Activated naive CD4-positive, alpha-beta T cell treated with anti-CD3 and anti-CD28 coated beads, Interleukin-2, amount 10 ng/mL, durations not matched to agents 7 days and 5 days (primary cell): Measurements from ENCODE around the gene ESRRB.

Source experiments
- CTCF ChIA-PET: fragments of 350-600 bp; sonication (Branson Sonifier 250); formaldehyde crosslinking; loops from one replicate; lab custom pipeline; 2021; ENCODE audit warnings: antibody characterized with exemption; lab: Charles Lee
- DNase-seq: peaks from one replicate; pipeline ENCODE4 v3.0.0-alpha.2; 2020
- H3K27ac Mint-ChIP-seq: one replicate; pipeline ENCODE4 v1.8.0; 2021; ENCODE audit warnings: mild to moderate bottlenecking, moderate library complexity, mixed read lengths
- H3K27me3 Mint-ChIP-seq: one replicate; pipeline ENCODE4 v1.8.0; 2021; ENCODE audit warnings: mild to moderate bottlenecking, mixed read lengths
- H3K36me3 Mint-ChIP-seq: one replicate; pipeline ENCODE4 v1.8.0; 2021; ENCODE audit warnings: mixed read lengths
- H3K4me1 Mint-ChIP-seq: one replicate; pipeline ENCODE4 v1.8.0; 2021; ENCODE audit warnings: mixed read lengths
- H3K4me3 Mint-ChIP-seq: one replicate; pipeline ENCODE4 v1.8.0; 2021; ENCODE audit warnings: mild to moderate bottlenecking, moderate library complexity, mixed read lengths
- H3K9me3 Mint-ChIP-seq: one replicate; pipeline ENCODE4 v1.8.0; 2021; ENCODE audit warnings: mixed read lengths

Gene ESRRB

GRCh38 chr14:76462330-76462729 lies 86.4 kb downstream of the ESRRB start:
- Mint-ChIP-seq H3K27me3 (no peaks in the 10 kb centered on the region), H3K27ac (no peak overlapping the region), H3K4me1 (no peaks in the 10 kb centered on the region), H3K36me3 (no peaks in the 10 kb centered on the region), H3K9me3 (no peaks in the 10 kb centered on the region), H3K4me3 (no peak overlapping the region)
- CTCF ChIA-PET: no interaction called here
- DNase-seq: no peak

GRCh38 chr14:76463105-76463504 lies 87.2 kb downstream of the ESRRB start:
- CTCF ChIA-PET: no interaction called here
- no peaks in the 10 kb centered on the region for H3K4me1 Mint-ChIP-seq
- H3K27ac Mint-ChIP-seq: no peak overlapping the region
- no peaks in the 10 kb centered on the region for H3K36me3 Mint-ChIP-seq
- H3K9me3 Mint-ChIP-seq: no peaks in the 10 kb centered on the region
- no peaks in the 10 kb centered on the region for H3K27me3 Mint-ChIP-seq
- no peak for DNase-seq
- H3K4me3 Mint-ChIP-seq: no peak overlapping the region

- Mint-ChIP-seq H3K27ac (no peak overlapping the region), H3K27me3 (no peaks in the 10 kb centered on the region), H3K4me1 (no peaks in the 10 kb centered on the region), H3K4me3 (no peak overlapping the region), H3K36me3 (no peaks in the 10 kb centered on the region), H3K9me3 (no peaks in the 10 kb centered on the region)
- no peak for DNase-seq
- CTCF ChIA-PET: no interaction called here
Measured at GRCh38 chr14:76464856-76465255, 88.9 kb downstream of the ESRRB start.

- Mint-ChIP-seq H3K9me3 (no peaks in the 10 kb centered on the region), H3K4me3 (no peak overlapping the region), H3K27me3 (no peaks in the 10 kb centered on the region), H3K36me3 (no peaks in the 10 kb centered on the region), H3K4me1 (no peaks in the 10 kb centered on the region), H3K27ac (no peak overlapping the region)
- CTCF ChIA-PET: no interaction called here
- no peak for DNase-seq
Measured at GRCh38 chr14:76465664-76466063, 89.7 kb downstream of the ESRRB start.

GRCh38 chr14:76467711-76468155 lies 91.8 kb downstream of the ESRRB start:
- Mint-ChIP-seq H3K4me1 (no peaks in the 10 kb centered on the region), H3K9me3 (no peaks in the 10 kb centered on the region), H3K4me3 (no peak overlapping the region), H3K27ac (no peak overlapping the region), H3K36me3 (no peaks in the 10 kb centered on the region), H3K27me3 (peaks cover 9% of the 10 kb centered on the region)
- no peak for DNase-seq
- CTCF ChIA-PET: no interaction called here

- CTCF ChIA-PET: interaction anchor here (0.7 to 3.0 kb wide), 2 partner anchors 16 to 74 kb away, joined by 3 to 11 read pairs; no protein-coding TSS in a partner anchor
- Mint-ChIP-seq H3K9me3 (no peaks in the 10 kb centered on the region), H3K36me3 (no peaks in the 10 kb centered on the region), H3K4me3 (no peak overlapping the region), H3K4me1 (no peaks in the 10 kb centered on the region), H3K27ac (no peak overlapping the region), H3K27me3 (peaks cover 26% of the 10 kb centered on the region)
- no peak for DNase-seq
Measured at GRCh38 chr14:76472199-76472723, 96.3 kb downstream of the ESRRB start.

GRCh38 chr14:76473481-76474263 lies 97.7 kb downstream of the ESRRB start:
- H3K36me3 Mint-ChIP-seq: no peaks in the 10 kb centered on the region
- no peak overlapping the region for H3K4me3 Mint-ChIP-seq
- peaks cover 26% of the 10 kb centered on the region for H3K27me3 Mint-ChIP-seq
- H3K4me1 Mint-ChIP-seq: no peaks in the 10 kb centered on the region
- CTCF ChIA-PET: interaction anchor here (3.0 kb wide), 1 partner anchor 18 kb away, joined by 11 read pairs; no protein-coding TSS in a partner anchor
- H3K9me3 Mint-ChIP-seq: no peaks in the 10 kb centered on the region
- H3K27ac Mint-ChIP-seq: no peak overlapping the region
- no peak for DNase-seq

GRCh38 chr14:76480426-76480825 lies 104.5 kb downstream of the ESRRB start:
- CTCF ChIA-PET: no interaction called here
- no peaks in the 10 kb centered on the region for H3K4me1 Mint-ChIP-seq
- H3K27me3 Mint-ChIP-seq: peaks cover 6% of the 10 kb centered on the region
- no peaks in the 10 kb centered on the region for H3K36me3 Mint-ChIP-seq
- no peaks in the 10 kb centered on the region for H3K9me3 Mint-ChIP-seq
- H3K27ac Mint-ChIP-seq: no peak overlapping the region
- no peak overlapping the region for H3K4me3 Mint-ChIP-seq
- DNase-seq: no peak

- no peaks in the 10 kb centered on the region for H3K27me3 Mint-ChIP-seq
- H3K4me1 Mint-ChIP-seq: no peaks in the 10 kb centered on the region
- CTCF ChIA-PET: no interaction called here
- H3K4me3 Mint-ChIP-seq: no peak overlapping the region
- DNase-seq: no peak
- H3K36me3 Mint-ChIP-seq: no peaks in the 10 kb centered on the region
- H3K27ac Mint-ChIP-seq: no peak overlapping the region
- H3K9me3 Mint-ChIP-seq: no peaks in the 10 kb centered on the region
Measured at GRCh38 chr14:76484355-76484754, 108.4 kb downstream of the ESRRB start.

- Mint-ChIP-seq H3K36me3 (no peaks in the 10 kb centered on the region), H3K4me1 (no peaks in the 10 kb centered on the region), H3K4me3 (no peak overlapping the region), H3K27me3 (no peaks in the 10 kb centered on the region), H3K9me3 (no peaks in the 10 kb centered on the region), H3K27ac (no peak overlapping the region)
- CTCF ChIA-PET: interaction anchor here (0.8 kb wide), 1 partner anchor 10 kb away, joined by 3 read pairs; no protein-coding TSS in a partner anchor
- DNase-seq: no peak
Measured at GRCh38 chr14:76486251-76486743, 110.4 kb downstream of the ESRRB start.

- Mint-ChIP-seq H3K27me3 (no peaks in the 10 kb centered on the region), H3K36me3 (no peaks in the 10 kb centered on the region), H3K27ac (no peak overlapping the region), H3K4me3 (no peak overlapping the region), H3K9me3 (no peaks in the 10 kb centered on the region), H3K4me1 (no peaks in the 10 kb centered on the region)
- no peak for DNase-seq
- CTCF ChIA-PET: interaction anchor here (0.5 to 1.2 kb wide), 2 partner anchors 18 to 50 kb away, joined by 3 to 4 read pairs; no protein-coding TSS in a partner anchor
Measured at GRCh38 chr14:76488551-76488950, 112.6 kb downstream of the ESRRB start.

- CTCF ChIA-PET: no interaction called here
- Mint-ChIP-seq H3K4me1 (no peaks in the 10 kb centered on the region), H3K4me3 (no peak overlapping the region), H3K27ac (no peak overlapping the region), H3K27me3 (no peaks in the 10 kb centered on the region), H3K36me3 (no peaks in the 10 kb centered on the region), H3K9me3 (no peaks in the 10 kb centered on the region)
- DNase-seq: no peak
Measured at GRCh38 chr14:76489667-76490066, 113.7 kb downstream of the ESRRB start.

- H3K4me1 Mint-ChIP-seq: no peaks in the 10 kb centered on the region
- H3K27me3 Mint-ChIP-seq: no peaks in the 10 kb centered on the region
- DNase-seq: no peak
- no peak overlapping the region for H3K27ac Mint-ChIP-seq
- CTCF ChIA-PET: no interaction called here
- H3K9me3 Mint-ChIP-seq: no peaks in the 10 kb centered on the region
- no peak overlapping the region for H3K4me3 Mint-ChIP-seq
- no peaks in the 10 kb centered on the region for H3K36me3 Mint-ChIP-seq
Measured at GRCh38 chr14:76490111-76490510, 114.2 kb downstream of the ESRRB start.

- DNase-seq: no peak
- Mint-ChIP-seq H3K27me3 (no peaks in the 10 kb centered on the region), H3K27ac (no peak overlapping the region), H3K4me1 (no peaks in the 10 kb centered on the region), H3K36me3 (no peaks in the 10 kb centered on the region), H3K9me3 (no peaks in the 10 kb centered on the region), H3K4me3 (no peak overlapping the region)
- CTCF ChIA-PET: no interaction called here
Measured at GRCh38 chr14:76490735-76491134, 114.8 kb downstream of the ESRRB start.
